OCI-LY1 (cell line): ENCODE data around the gene SPCS2.
"Not testable (repeated sequence)": the region's sequence is repeated elsewhere in the genome, so short reads cannot be mapped to it uniquely, and the experiment has no call there.

Experiments
- H2AFZ ChIP-seq: fragments of 200-600 bp; sonication (generic), shearing (Covaris generic); 2 replicates; pipeline ENCODE4 v1.6.0; 2014; ENCODE audit warnings: antibody characterized with exemption, mild to moderate bottlenecking, low read length
- H3F3A ChIP-seq: fragments of 200-600 bp; sonication (generic), shearing (Covaris generic); 2 replicates; pipeline ENCODE4 v1.6.0; 2014; ENCODE audit warnings: mild to moderate bottlenecking, antibody characterized with exemption, low read length, moderate library complexity; ENCODE audit not compliant: insufficient read depth
- H3K27ac ChIP-seq: fragments of 200-600 bp; sonication (generic); 2 replicates; pipeline ENCODE4 v1.5.1; 2014; ENCODE audit warnings: low read length, mixed run types, mild to moderate bottlenecking, low read depth; ENCODE audit not compliant: poor library complexity, severe bottlenecking
- H3K27me3 ChIP-seq: fragments of 200-600 bp; sonication (generic); 2 replicates; pipeline ENCODE4 v1.6.0; 2014; ENCODE audit warnings: antibody characterized with exemption, mild to moderate bottlenecking, low read length, moderate library complexity; ENCODE audit not compliant: insufficient read depth
- H3K36me3 ChIP-seq: fragments of 200-600 bp; sonication (generic); 2 replicates; pipeline ENCODE4 v1.6.1; 2014; ENCODE audit warnings: mild to moderate bottlenecking, antibody characterized with exemption, low read length, moderate library complexity, mixed read lengths; ENCODE audit not compliant: insufficient read depth
- H3K4me1 ChIP-seq: fragments of 200-600 bp; sonication (generic); 2 replicates; pipeline ENCODE4 v1.5.1; 2014; ENCODE audit warnings: mild to moderate bottlenecking, low read length, moderate library complexity; ENCODE audit not compliant: insufficient read depth, severe bottlenecking
- H3K4me2 ChIP-seq: fragments of 200-600 bp; sonication (generic), shearing (Covaris generic); 2 replicates; pipeline ENCODE4 v1.6.1; 2014; ENCODE audit warnings: low read length
- H3K4me3 ChIP-seq: fragments of 200-600 bp; sonication (generic); 2 replicates; pipeline ENCODE4 v1.5.1; 2014; ENCODE audit warnings: low read length, low read depth, mild to moderate bottlenecking, mixed read lengths; ENCODE audit not compliant: poor library complexity, severe bottlenecking
- H3K79me2 ChIP-seq: fragments of 200-600 bp; shearing (Covaris generic); 2 replicates; pipeline ENCODE4 v1.6.1; 2016; ENCODE audit warnings: mixed run types, low read length, mixed read lengths; ENCODE audit not compliant: insufficient read depth
- H3K9ac ChIP-seq: fragments of 200-600 bp; sonication (generic), shearing (Covaris generic); 2 replicates; pipeline ENCODE4 v1.6.1; 2014; ENCODE audit warnings: mild to moderate bottlenecking, low read length, mixed read lengths
- H3K9me2 ChIP-seq: fragments of 200-600 bp; sonication (generic), shearing (Covaris generic); 2 replicates; pipeline ENCODE4 v1.6.1; 2014; ENCODE audit warnings: low read depth, mild to moderate bottlenecking, low read length, mixed read lengths
- H3K9me3 ChIP-seq: fragments of 200-600 bp; shearing (Covaris generic); 2 replicates; pipeline ENCODE4 v1.6.1; 2014; ENCODE audit warnings: low read length, mixed read lengths
- H4K20me1 ChIP-seq: fragments of 200-600 bp; sonication (generic), shearing (Covaris generic); 2 replicates; pipeline ENCODE4 v1.6.0; 2016; ENCODE audit warnings: mild to moderate bottlenecking, low read length; ENCODE audit not compliant: insufficient read depth
- EZH2 ChIP-seq: fragments of 200-600 bp; sonication (generic), shearing (Covaris generic); IDR thresholded peaks from 2 replicates; pipeline ENCODE4 v1.8.0; 2017; ENCODE audit warnings: borderline replicate concordance, mixed run types, mild to moderate bottlenecking, antibody characterized with exemption, low read length, moderate library complexity, mixed read lengths
- TF ChIP-seq, protein P1 (sequence below): fragments of 200-600 bp; sonication (generic), shearing (Covaris generic); IDR thresholded peaks from 2 replicates; pipeline ENCODE4 v1.5.1; 2017; ENCODE audit warnings: mild to moderate bottlenecking, antibody characterized with exemption, low read length, moderate library complexity, mixed read lengths

Gene SPCS2

DNA sequence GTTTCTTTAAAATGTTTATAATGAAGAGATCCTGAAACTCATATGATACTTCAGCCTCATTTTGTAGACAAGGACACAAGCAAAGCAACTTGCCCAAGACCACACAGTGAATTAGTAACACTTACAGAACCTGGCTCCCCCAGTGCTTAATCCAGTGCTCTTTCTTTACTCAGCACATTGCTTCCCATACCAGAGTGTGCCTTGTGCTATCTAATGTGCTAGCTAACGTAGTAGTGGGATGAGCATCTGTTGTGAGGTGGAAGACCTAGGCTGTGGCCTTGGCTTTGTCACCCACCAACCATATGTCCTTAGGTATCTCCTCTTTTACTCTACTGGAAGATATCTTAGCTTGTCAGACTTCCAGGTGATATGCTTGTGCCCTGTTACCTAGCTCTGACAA is 5.1 kb downstream of the SPCS2 start:
- H4K20me1 ChIP-seq = no peaks in the 10 kb centered on the region
- no peak overlapping the region for H3K4me2 ChIP-seq
- TF ChIP-seq, protein P1, sequence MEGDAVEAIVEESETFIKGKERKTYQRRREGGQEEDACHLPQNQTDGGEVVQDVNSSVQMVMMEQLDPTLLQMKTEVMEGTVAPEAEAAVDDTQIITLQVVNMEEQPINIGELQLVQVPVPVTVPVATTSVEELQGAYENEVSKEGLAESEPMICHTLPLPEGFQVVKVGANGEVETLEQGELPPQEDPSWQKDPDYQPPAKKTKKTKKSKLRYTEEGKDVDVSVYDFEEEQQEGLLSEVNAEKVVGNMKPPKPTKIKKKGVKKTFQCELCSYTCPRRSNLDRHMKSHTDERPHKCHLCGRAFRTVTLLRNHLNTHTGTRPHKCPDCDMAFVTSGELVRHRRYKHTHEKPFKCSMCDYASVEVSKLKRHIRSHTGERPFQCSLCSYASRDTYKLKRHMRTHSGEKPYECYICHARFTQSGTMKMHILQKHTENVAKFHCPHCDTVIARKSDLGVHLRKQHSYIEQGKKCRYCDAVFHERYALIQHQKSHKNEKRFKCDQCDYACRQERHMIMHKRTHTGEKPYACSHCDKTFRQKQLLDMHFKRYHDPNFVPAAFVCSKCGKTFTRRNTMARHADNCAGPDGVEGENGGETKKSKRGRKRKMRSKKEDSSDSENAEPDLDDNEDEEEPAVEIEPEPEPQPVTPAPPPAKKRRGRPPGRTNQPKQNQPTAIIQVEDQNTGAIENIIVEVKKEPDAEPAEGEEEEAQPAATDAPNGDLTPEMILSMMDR = no peak
- TF ChIP-seq EZH2 = no peak
- peaks cover 78% of the 10 kb centered on the region for H3K36me3 ChIP-seq
- no peak overlapping the region for H3K4me3 ChIP-seq
- no peak overlapping the region for H2AFZ ChIP-seq
- no peaks in the 10 kb centered on the region for H3K9me2 ChIP-seq
- peaks cover 42% of the 10 kb centered on the region for H3K4me1 ChIP-seq
- H3K27me3 ChIP-seq = no peaks in the 10 kb centered on the region
- H3F3A ChIP-seq = no peaks in the 10 kb centered on the region
- peak overlapping the region; percentile 5 for H3K27ac ChIP-seq
- H3K9me3 ChIP-seq = no peaks in the 10 kb centered on the region
- H3K9ac ChIP-seq = no peak overlapping the region
- H3K79me2 ChIP-seq = peaks cover 99% of the 10 kb centered on the region

DNA sequence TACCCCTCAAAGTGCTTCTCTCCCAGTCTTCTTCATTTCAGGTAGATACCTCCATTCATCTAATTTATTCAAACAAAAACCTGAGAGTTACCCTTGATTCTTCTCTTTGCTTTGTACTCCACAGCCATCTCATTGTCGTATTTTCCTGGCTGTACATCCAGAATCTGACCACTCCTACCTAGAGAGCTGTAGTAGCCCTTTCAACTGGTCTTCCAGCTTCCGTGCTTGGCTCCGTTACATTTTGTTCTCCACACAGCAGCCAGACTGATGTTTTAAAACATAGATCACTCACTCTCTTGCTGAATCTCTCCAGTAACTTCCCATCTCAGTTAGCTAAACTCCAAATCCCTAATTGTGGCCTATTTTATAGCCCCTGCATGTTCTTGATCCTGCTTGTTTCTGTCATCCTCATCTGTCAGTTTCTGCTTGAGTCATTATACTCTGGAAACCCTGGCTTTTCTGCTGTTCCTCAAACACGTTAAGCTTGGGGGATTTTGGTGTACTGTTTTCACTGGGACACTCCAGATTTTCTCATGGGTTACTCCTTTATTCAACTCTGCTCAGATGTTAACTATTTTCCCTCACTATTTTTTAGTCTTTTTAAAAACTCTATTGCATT is 7.4 kb downstream of the SPCS2 start:
- H3K9ac ChIP-seq = no peak overlapping the region
- no peak overlapping the region for H3K4me2 ChIP-seq
- H3K9me3 ChIP-seq = no peaks in the 10 kb centered on the region
- no peaks in the 10 kb centered on the region for H4K20me1 ChIP-seq
- peaks cover 99% of the 10 kb centered on the region for H3K79me2 ChIP-seq
- no peak for TF ChIP-seq EZH2
- TF ChIP-seq, protein P1 = no peak
- no peaks in the 10 kb centered on the region for H3K27me3 ChIP-seq
- peaks cover 73% of the 10 kb centered on the region for H3K36me3 ChIP-seq
- H3K9me2 ChIP-seq = no peaks in the 10 kb centered on the region
- H3K27ac ChIP-seq = no peak overlapping the region
- H3K4me3 ChIP-seq = no peak overlapping the region
- peaks cover 30% of the 10 kb centered on the region for H3K4me1 ChIP-seq
- H2AFZ ChIP-seq = no peak overlapping the region
- no peaks in the 10 kb centered on the region for H3F3A ChIP-seq

DNA sequence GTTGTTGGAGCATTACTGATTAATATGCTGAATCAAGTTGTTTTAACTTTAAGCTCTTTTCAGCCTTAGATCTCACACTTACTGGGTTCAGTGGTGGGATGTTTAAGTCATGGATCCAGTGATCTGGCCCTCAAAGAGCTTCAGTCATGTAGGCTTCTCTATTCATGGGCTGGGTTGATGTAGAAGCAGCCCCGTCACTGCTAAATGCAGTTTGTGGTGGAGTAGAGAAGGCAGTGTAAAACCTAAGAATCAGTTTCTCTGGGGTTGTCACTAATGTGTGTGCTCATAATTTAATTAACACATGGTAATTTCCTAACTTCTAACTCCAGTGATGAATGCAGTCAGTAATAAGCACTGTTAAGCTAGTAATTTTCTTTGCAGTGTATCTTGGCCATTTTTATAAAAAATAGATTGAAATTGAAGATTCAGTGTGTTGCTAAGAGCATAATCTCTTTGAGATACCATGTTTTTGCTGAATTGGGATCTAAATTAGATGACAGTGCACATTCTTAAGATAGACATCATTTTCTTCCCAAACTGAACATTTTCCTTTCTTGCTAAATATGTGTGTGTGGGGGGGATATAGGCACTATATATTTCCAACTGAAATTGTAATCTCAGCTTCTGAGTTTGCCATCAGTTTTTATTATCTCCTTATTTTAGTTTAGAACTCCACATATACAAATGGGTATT is 9.0 kb downstream of the SPCS2 start:
- Histone ChIP-seq H3K4me3 (no peak overlapping the region), H3K4me2 (no peak overlapping the region), H4K20me1 (no peaks in the 10 kb centered on the region), H3K36me3 (peaks cover 69% of the 10 kb centered on the region), H2AFZ (no peak overlapping the region), H3K9ac (no peak overlapping the region), H3F3A (no peaks in the 10 kb centered on the region), H3K9me3 (no peaks in the 10 kb centered on the region), H3K79me2 (peaks cover 99% of the 10 kb centered on the region), H3K4me1 (peaks cover 22% of the 10 kb centered on the region), H3K9me2 (no peaks in the 10 kb centered on the region), H3K27ac (no peak overlapping the region), H3K27me3 (no peaks in the 10 kb centered on the region)
- TF ChIP-seq, protein P1 = no peak
- no peak for TF ChIP-seq EZH2

DNA sequence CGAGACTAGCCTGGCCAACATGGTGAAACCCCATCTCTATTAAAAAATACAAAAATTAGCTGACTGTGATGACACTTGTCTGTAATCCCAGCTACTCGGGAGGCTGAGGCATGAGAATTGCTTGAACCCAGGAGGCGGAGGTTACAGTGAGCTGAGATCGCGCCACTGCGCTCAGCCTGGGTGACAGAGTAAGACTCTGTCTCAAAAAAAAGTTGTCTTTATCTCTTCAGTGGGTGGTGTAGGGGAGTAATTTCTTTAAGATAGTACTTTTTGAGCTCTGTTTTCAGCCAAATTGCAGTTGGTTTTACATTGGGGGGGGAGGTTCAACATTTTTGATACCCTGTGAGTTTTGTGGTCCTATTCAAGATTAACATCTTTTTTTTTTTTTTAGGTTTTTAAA is 11.1 kb downstream of the SPCS2 start:
- H3K9me3 ChIP-seq, H4K20me1 ChIP-seq, H3K9me2 ChIP-seq, H3F3A ChIP-seq, H3K4me3 ChIP-seq, H3K9ac ChIP-seq, H3K27ac ChIP-seq, H3K27me3 ChIP-seq, H3K4me2 ChIP-seq, H2AFZ ChIP-seq: not testable (repeated sequence)
- Histone ChIP-seq H3K36me3 (peaks cover 68% of the 10 kb centered on the region), H3K4me1 (peaks cover 12% of the 10 kb centered on the region), H3K79me2 (peaks cover 99% of the 10 kb centered on the region)
